Measurements from ENCODE around the gene CABP4. TPM values are rescaled to one million over a fixed set of nuclear protein-coding genes. Genes with fewer than 3 reads are reported as not detected.
A peak's percentile ranks its signal among the peaks of the same experiment; 100 is the strongest.

Gene CABP4
- 0.29 TPM in 1 of 2 replicates, not detected in the other for total RNA-seq (2014; rRNA removed; shearing (Covaris generic); ENCODE audit: low replicate concordance)

DNA sequence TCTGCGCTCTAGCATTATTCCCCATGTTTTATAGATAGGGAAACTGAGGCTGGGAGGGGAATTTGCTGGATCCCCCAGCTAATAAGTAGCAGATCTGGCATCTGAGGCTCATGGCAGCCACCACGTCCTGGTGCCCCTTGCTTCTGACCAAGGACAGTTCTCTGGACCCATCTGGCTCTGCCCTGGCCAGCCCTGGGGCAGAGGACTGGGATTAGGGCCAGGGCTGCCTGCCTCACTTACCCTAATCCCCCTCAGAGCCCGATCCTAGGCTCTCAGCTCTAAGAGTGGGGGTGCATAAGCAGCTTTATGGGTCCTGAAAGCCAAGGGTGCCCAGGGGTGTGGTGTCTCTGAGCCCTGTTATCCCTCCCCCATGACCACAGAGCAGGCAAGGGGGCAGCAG lies at the start of gene CABP4:
Gene CABP4, plus strand, starts transcription at position 301 of the 400 bp plus-strand sequence. Its CDS starts 70 bp downstream, at position 371.
- Histone ChIP-seq H2AFZ (ENCODE audit: low read length) (no peak within 1 kb of the TSS), H3K36me3 (ENCODE audit: insufficient read depth, low read length) (no peaks in the 10 kb centered on the region), H3K9me3 (ENCODE audit: low read length) (no peaks in the 10 kb centered on the region), H3K4me1 (ENCODE audit: low read length) (peaks cover 17% of the 10 kb centered on the region), H3K9ac (ENCODE audit: low read length) (no peak within 1 kb of the TSS), H3K27me3 (ENCODE audit: low read length) (no peaks in the 10 kb centered on the region), H3K79me2 (ENCODE audit: low read length) (no peaks in the 10 kb centered on the region), H3K4me3 (ENCODE audit: low read length) (no peak within 1 kb of the TSS), H3K4me2 (ENCODE audit: low read depth, low read length, poor library complexity, severe bottlenecking) (no peak within 1 kb of the TSS), H3K27ac (ENCODE audit: low read length) (no peak within 1 kb of the TSS), H4K20me1 (ENCODE audit: insufficient read depth, low read depth, low read length) (no peaks in the 10 kb centered on the region), H3K9me2 (replicated peaks; ENCODE audit: insufficient read depth, low read length) (no peaks in the 10 kb centered on the region)
- DNase-seq: no peak

DNA sequence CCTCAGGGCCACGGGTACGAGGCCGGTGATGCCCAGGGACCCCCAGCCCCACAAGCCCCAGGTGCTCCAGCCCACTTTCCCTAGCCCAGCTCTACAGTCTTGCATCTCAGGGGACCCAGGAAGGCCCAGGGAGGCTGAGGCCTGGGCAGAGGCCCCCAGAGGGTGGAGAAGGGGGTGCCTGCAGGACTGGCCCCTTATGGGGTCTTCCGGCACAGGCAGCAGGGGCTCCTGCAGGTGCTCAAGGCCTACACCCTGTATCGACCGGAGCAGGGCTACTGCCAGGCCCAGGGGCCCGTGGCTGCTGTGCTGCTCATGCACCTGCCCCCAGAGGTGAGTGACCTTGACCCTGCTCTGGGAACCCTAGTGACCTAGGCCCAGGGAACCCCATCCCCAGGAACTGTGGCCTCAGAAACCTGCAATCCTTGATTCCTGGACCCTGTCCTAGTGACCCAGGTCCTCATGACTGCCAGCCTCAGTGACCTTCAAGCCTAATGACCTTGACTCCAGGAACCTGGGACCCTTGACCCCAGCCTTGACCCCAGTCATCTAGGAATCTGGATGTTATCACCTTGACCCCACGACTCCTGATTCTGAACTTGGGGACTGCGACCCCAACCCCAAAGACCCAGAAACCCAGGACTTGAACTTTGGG lies 49.3 kb upstream of the CABP4 start:
- Histone ChIP-seq H3K4me1 (ENCODE audit: low read length) (peaks cover 89% of the 10 kb centered on the region), H3K9me2 (replicated peaks; ENCODE audit: insufficient read depth, low read length) (no peaks in the 10 kb centered on the region), H3K9me3 (ENCODE audit: low read length) (no peaks in the 10 kb centered on the region), H3K27ac (ENCODE audit: low read length) (peak overlapping the region; percentile 92), H3K36me3 (ENCODE audit: insufficient read depth, low read length) (no peaks in the 10 kb centered on the region), H3K4me2 (ENCODE audit: low read depth, low read length, poor library complexity, severe bottlenecking) (peak overlapping the region; percentile 96), H3K79me2 (ENCODE audit: low read length) (peaks cover 14% of the 10 kb centered on the region), H4K20me1 (ENCODE audit: insufficient read depth, low read depth, low read length) (peaks cover 5% of the 10 kb centered on the region; the same call in 1 of the 2 replicates), H3K9ac (ENCODE audit: low read length) (peak overlapping the region; percentile 97), H3K4me3 (ENCODE audit: low read length) (peak overlapping the region; percentile 93; the same call in 1 of the 2 replicates), H3K27me3 (ENCODE audit: low read length) (no peaks in the 10 kb centered on the region), H2AFZ (ENCODE audit: low read length) (no peak overlapping the region)
- DNase-seq: no peak

DNA sequence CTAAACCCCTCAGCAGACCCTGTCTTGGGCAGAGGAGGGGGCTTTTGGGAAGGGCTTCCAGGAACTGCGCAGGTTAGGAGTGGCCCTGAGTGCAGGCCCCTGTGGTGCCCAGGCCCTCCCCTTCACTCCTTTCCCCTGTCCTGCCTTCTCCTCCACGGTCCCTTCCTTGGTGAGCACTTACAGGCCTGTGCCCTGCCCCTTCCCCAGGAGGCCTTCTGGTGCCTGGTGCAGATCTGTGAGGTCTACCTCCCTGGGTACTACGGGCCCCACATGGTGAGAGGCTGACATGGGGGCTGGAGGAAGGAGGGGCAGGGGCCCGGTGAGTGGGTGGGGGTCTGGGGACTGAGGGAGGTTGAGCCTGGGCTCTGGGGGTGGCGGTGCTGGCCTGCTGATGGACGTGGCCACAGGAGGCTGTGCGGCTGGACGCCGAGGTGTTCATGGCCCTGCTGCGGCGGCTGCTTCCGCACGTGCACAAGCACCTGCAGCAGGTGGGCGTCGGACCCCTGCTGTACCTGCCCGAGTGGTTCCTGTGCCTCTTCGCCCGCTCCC lies 48.7 kb upstream of the CABP4 start:
- no peaks in the 10 kb centered on the region for H3K9me2 ChIP-seq (replicated peaks; ENCODE audit: insufficient read depth, low read length)
- H3K79me2 ChIP-seq (ENCODE audit: low read length): peaks cover 8% of the 10 kb centered on the region
- peaks cover 4% of the 10 kb centered on the region; the same call in 1 of the 2 replicates for H4K20me1 ChIP-seq (ENCODE audit: insufficient read depth, low read depth, low read length)
- H3K9me3 ChIP-seq (ENCODE audit: low read length): no peaks in the 10 kb centered on the region
- H3K4me3 ChIP-seq (ENCODE audit: low read length): peak overlapping the region; percentile 93; the same call in 1 of the 2 replicates
- peak overlapping the region; percentile 92 for H3K27ac ChIP-seq (ENCODE audit: low read length)
- no peak overlapping the region for H2AFZ ChIP-seq (ENCODE audit: low read length)
- peak overlapping the region; percentile 96 for H3K4me2 ChIP-seq (ENCODE audit: low read depth, low read length, poor library complexity, severe bottlenecking)
- DNase-seq: no peak
- H3K36me3 ChIP-seq (ENCODE audit: insufficient read depth, low read length): no peaks in the 10 kb centered on the region
- H3K4me1 ChIP-seq (ENCODE audit: low read length): peaks cover 95% of the 10 kb centered on the region
- no peaks in the 10 kb centered on the region for H3K27me3 ChIP-seq (ENCODE audit: low read length)
- H3K9ac ChIP-seq (ENCODE audit: low read length): peak overlapping the region; percentile 97

DNA sequence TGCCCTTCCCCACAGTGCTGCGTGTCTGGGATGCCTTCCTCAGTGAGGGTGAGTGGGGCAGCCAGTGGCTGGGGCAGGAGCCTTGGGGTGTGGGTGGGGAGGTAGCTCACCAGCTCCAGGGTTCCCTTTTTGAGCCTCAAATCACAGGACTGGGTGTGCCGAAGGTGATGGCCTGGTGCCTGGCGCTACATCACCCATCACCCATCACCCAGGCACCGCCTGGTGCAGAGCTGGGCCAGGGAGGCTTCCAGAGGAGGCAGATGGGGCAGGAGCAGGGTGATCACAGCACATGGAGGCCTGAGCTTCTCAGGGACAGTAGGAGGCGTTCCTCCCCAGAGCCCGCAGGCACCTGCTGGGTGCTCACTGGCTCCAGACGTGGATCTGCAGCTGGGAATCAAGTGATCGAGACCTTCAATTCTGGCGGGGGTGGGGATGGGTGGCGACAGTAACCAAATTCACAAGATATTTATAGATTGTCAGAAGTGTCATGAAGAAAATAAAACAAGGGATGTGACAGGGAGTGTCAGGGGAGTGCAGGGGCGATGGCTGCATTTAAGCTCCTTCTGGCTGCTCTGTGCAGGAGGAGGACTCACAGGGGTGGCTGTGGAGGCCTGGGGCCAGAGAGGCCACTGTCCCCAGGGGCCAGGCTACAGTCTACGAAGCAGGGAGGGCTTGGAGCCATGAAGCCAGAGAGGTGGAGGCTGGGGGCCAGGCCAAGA lies 48.0 kb upstream of the CABP4 start:
- peaks cover 4% of the 10 kb centered on the region; the same call in 1 of the 2 replicates for H4K20me1 ChIP-seq (ENCODE audit: insufficient read depth, low read depth, low read length)
- peak overlapping the region; percentile 92 for H3K27ac ChIP-seq (ENCODE audit: low read length)
- no peaks in the 10 kb centered on the region for H3K9me3 ChIP-seq (ENCODE audit: low read length)
- no peaks in the 10 kb centered on the region for H3K27me3 ChIP-seq (ENCODE audit: low read length)
- no peaks in the 10 kb centered on the region for H3K9me2 ChIP-seq (replicated peaks; ENCODE audit: insufficient read depth, low read length)
- H3K79me2 ChIP-seq (ENCODE audit: low read length): peaks cover 8% of the 10 kb centered on the region
- H3K4me2 ChIP-seq (ENCODE audit: low read depth, low read length, poor library complexity, severe bottlenecking): peak overlapping the region; percentile 96
- peak overlapping the region; percentile 97 for H3K9ac ChIP-seq (ENCODE audit: low read length)
- H3K4me3 ChIP-seq (ENCODE audit: low read length): peak overlapping the region; percentile 93; the same call in 1 of the 2 replicates
- peaks cover 98% of the 10 kb centered on the region for H3K4me1 ChIP-seq (ENCODE audit: low read length)
- H3K36me3 ChIP-seq (ENCODE audit: insufficient read depth, low read length): no peaks in the 10 kb centered on the region
- peak; percentile 76 for DNase-seq
- H2AFZ ChIP-seq (ENCODE audit: low read length): no peak overlapping the region

DNA sequence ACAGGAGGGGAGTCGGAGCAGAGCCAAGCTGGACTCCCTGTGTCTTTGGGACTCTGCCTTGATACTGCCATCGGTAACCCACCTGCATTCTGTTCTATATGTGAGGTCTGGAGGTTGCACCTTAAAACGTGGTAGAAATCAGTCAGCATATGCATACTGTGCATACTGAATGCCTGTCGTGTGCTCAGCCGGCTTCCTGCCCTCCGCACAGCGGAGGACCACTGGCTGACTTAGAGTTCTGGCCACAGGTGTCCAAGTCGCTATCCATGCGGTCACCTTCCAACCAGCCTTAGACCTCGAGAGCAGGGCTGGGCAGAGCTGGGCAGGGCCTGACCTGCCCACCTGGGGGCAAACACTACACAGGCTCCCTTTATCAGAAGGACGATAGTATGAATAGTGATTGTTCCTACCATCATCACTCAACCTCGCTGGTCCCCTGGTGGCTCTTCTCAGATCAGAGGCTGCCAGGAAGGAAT lies 47.4 kb upstream of the CABP4 start:
- Histone ChIP-seq H3K4me2 (ENCODE audit: low read depth, low read length, poor library complexity, severe bottlenecking) (peak overlapping the region; percentile 96), H3K27me3 (ENCODE audit: low read length) (no peaks in the 10 kb centered on the region), H3K4me1 (ENCODE audit: low read length) (peaks cover 98% of the 10 kb centered on the region), H3K4me3 (ENCODE audit: low read length) (peak overlapping the region; percentile 93; the same call in 1 of the 2 replicates), H3K27ac (ENCODE audit: low read length) (peak overlapping the region; percentile 92), H2AFZ (ENCODE audit: low read length) (no peak overlapping the region), H3K9me2 (replicated peaks; ENCODE audit: insufficient read depth, low read length) (no peaks in the 10 kb centered on the region), H4K20me1 (ENCODE audit: insufficient read depth, low read depth, low read length) (peaks cover 4% of the 10 kb centered on the region; the same call in 1 of the 2 replicates), H3K79me2 (ENCODE audit: low read length) (peaks cover 8% of the 10 kb centered on the region), H3K9me3 (ENCODE audit: low read length) (no peaks in the 10 kb centered on the region), H3K36me3 (ENCODE audit: insufficient read depth, low read length) (no peaks in the 10 kb centered on the region), H3K9ac (ENCODE audit: low read length) (peak overlapping the region; percentile 97)
- no peak for DNase-seq

DNA sequence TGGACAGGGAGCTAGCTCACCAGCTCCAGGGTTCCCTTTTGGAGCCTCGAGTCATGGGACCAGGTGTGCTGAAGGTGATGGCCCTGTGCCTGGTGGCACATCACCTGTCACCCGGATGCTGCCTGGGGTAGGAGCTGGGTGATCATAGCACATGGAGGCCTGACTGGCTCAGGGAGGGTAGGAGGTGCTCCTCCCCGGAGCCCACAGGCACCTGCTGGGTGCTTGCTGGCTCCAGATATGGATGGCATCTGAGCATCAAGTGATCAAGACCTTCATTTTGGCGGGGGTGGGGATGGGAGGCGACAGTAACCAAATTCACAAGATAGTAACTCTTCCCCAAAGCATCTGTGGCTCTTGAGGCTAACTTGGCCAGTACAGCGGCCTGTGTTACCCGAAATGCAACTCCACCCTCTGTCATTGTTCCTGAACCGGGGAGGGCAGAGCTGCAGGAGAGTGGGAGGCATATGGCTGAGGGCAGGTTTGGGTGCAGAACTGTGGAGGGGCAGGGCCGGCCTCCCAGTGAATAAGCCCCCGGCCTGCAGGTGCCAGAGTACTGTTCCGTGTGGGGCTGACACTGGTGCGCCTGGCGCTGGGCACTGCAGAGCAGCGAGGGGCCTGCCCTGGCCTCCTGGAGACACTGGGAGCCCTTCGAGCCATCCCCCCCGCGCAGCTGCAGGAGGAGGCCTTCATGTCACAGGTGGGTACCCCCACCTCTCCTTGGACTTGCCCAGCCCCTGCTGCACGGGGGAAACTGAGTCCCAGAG lies 46.5 kb upstream of the CABP4 start:
- Histone ChIP-seq H3K4me1 (ENCODE audit: low read length) (peaks cover 97% of the 10 kb centered on the region), H3K9me3 (ENCODE audit: low read length) (no peaks in the 10 kb centered on the region), H3K9me2 (replicated peaks; ENCODE audit: insufficient read depth, low read length) (no peaks in the 10 kb centered on the region), H3K27me3 (ENCODE audit: low read length) (no peaks in the 10 kb centered on the region), H2AFZ (ENCODE audit: low read length) (no peak overlapping the region), H3K9ac (ENCODE audit: low read length) (peak overlapping the region; percentile 97), H3K4me3 (ENCODE audit: low read length) (peak overlapping the region; percentile 93; the same call in 1 of the 2 replicates), H3K4me2 (ENCODE audit: low read depth, low read length, poor library complexity, severe bottlenecking) (peak overlapping the region; percentile 96), H3K27ac (ENCODE audit: low read length) (peak overlapping the region; percentile 92), H3K36me3 (ENCODE audit: insufficient read depth, low read length) (no peaks in the 10 kb centered on the region), H4K20me1 (ENCODE audit: insufficient read depth, low read depth, low read length) (peaks cover 4% of the 10 kb centered on the region; the same call in 1 of the 2 replicates), H3K79me2 (ENCODE audit: low read length) (peaks cover 8% of the 10 kb centered on the region)
- no peak for DNase-seq

DNA sequence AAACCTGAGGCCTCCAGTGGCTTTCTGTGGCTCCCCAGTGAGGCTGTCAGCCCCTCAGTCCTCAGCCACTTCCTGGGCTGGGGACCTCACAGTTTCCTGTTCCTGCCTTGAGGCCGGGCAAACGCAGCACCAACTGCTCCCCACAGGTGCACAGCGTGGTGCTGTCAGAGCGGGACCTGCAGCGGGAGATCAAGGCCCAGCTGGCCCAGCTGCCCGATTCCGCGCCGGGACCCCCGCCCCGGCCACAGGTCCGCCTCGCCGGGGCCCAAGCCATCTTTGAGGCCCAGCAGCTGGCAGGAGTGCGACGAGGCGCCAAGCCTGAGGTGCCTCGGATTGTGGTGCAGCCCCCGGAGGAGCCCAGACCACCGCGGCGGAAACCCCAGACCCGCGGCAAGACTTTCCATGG lies 45.9 kb upstream of the CABP4 start:
- Histone ChIP-seq H3K27ac (ENCODE audit: low read length) (peak overlapping the region; percentile 92), H3K9ac (ENCODE audit: low read length) (peak overlapping the region; percentile 97), H3K4me2 (ENCODE audit: low read depth, low read length, poor library complexity, severe bottlenecking) (peak overlapping the region; percentile 96), H2AFZ (ENCODE audit: low read length) (no peak overlapping the region), H3K27me3 (ENCODE audit: low read length) (no peaks in the 10 kb centered on the region), H3K4me3 (ENCODE audit: low read length) (peak overlapping the region; percentile 93; the same call in 1 of the 2 replicates), H3K36me3 (ENCODE audit: insufficient read depth, low read length) (no peaks in the 10 kb centered on the region), H3K79me2 (ENCODE audit: low read length) (peaks cover 3% of the 10 kb centered on the region), H3K9me2 (replicated peaks; ENCODE audit: insufficient read depth, low read length) (no peaks in the 10 kb centered on the region), H3K9me3 (ENCODE audit: low read length) (no peaks in the 10 kb centered on the region), H3K4me1 (ENCODE audit: low read length) (peaks cover 92% of the 10 kb centered on the region), H4K20me1 (ENCODE audit: insufficient read depth, low read depth, low read length) (peaks cover 4% of the 10 kb centered on the region; the same call in 1 of the 2 replicates)
- peak; percentile 84 for DNase-seq
